ENCODE measurements around the gene HHAT.

DNA sequence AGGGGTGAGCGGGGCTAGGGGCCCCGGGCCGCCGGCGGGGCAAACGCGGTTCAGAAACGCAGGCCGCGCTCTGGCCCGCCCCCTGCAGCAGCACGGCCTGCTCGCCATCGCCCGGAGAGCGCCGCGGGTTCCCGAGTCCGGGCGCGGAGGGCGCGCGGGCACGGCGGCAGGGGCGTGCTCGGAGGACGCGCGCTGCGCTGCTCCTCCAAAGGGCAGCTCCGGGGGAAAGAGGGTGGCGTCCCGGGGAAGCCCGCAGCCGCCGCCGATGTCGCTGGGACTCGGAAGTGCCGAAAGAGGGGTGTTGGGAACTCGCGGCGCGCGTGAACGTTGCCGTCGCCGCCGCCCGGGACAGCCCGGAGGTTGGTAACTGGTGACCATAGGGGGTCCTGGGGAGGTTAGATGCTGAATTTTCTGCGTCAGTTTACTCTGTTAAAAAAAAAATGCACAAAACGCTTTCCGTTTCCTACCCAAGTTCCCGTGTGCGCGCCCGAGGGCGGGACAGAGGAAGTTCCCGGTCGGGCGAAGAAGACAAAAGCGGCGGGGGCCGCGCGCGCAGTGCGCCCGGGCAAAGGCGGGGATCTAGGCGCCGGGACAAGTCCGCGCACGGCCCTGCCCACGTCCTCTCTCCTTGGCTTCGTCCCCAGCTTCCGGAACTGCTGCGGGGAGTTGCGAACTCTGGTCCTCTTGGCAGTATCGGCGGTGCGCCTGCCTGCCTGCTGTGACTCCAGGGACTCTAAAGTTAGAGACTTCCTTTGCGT, at the start of gene HHAT:
- TF ChIP-seq, protein P1, sequence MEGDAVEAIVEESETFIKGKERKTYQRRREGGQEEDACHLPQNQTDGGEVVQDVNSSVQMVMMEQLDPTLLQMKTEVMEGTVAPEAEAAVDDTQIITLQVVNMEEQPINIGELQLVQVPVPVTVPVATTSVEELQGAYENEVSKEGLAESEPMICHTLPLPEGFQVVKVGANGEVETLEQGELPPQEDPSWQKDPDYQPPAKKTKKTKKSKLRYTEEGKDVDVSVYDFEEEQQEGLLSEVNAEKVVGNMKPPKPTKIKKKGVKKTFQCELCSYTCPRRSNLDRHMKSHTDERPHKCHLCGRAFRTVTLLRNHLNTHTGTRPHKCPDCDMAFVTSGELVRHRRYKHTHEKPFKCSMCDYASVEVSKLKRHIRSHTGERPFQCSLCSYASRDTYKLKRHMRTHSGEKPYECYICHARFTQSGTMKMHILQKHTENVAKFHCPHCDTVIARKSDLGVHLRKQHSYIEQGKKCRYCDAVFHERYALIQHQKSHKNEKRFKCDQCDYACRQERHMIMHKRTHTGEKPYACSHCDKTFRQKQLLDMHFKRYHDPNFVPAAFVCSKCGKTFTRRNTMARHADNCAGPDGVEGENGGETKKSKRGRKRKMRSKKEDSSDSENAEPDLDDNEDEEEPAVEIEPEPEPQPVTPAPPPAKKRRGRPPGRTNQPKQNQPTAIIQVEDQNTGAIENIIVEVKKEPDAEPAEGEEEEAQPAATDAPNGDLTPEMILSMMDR (conservative IDR thresholded peaks at IDR 0.05; ENCODE audit: low read length): 0 out of 2 replicates have a peak, but pooled peaks have one; percentile 30
- TF ChIP-seq EZH2phosphoT487 (IDR thresholded peaks at IDR 0.05; ENCODE audit: borderline replicate concordance, low read depth, low read length): no peak
